Measurements from ENCODE around the gene OLFML2A.

OLFML2A gene

DNA sequence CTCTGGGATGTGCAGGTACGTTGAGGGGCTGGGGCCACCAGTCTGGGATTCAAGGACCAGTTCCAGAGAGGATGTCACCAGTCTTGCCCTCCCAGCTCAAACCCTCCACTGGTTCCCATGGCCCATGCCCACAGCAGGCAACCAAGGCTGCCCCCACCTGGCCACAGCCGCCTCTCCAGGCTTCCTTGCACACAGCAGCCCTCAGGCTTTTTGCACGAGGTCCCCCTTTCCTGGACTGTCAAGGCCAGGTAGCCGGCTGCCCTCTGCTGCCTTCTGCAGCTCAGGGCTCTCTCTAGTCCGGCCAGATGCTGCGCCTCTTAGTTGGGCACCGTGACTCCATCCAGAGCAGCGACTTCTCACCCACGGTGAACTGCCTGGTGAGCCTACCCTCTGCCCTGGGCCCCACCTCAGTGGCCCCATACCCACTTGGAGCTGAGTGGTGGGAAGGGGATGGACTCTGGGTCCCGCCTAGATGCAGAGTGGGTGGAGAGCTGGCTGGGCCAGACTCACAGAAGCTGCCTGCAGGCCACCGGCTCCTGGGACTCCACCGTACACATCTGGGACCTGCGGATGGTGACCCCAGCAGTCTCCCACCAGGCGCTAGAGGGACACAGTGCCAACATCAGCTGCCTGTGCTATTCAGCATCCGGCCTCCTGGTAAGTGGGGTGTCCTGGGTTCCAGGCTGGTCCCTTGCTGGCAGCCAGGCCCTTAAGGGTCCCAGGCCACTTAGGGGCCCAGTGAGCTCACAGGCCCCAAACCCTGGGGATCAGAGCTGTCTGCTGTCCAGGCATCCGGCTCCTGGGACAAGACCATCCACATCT lies 79.2 kb downstream of the OLFML2A start:
- no peak for DNase-seq

DNA sequence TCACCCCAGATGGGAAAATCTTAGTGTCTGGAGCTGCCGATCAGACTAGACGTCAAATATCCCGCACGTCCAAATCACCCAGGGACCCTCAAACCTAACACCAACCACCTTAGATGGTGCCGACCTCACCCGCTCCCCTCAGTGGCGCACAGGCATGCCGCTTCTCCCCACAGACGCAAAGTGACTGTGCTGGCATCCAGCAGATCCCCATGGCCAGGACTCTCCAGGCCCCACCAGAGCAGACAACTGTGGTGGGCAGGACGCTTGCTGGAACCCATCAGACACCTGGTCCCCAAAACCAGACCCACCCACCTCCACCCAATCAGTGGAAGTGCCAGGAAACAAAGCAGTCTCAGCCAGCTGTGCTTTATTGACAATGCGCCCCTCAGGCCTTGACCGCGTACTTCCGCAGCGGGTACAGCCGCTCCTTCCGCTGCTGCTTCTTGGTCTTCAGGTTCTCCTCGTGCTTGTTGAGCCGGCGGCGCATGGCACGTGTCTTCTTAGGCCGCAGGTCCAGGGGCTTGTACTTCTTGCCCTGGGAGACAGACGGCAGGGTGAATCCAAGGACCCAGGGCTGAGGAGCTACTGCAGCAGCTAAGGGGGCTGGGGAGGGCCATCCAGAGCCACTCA lies 80.7 kb downstream of the OLFML2A start:
- DNase-seq, result peak in 1 of 3 experiments; percentile 19

DNA sequence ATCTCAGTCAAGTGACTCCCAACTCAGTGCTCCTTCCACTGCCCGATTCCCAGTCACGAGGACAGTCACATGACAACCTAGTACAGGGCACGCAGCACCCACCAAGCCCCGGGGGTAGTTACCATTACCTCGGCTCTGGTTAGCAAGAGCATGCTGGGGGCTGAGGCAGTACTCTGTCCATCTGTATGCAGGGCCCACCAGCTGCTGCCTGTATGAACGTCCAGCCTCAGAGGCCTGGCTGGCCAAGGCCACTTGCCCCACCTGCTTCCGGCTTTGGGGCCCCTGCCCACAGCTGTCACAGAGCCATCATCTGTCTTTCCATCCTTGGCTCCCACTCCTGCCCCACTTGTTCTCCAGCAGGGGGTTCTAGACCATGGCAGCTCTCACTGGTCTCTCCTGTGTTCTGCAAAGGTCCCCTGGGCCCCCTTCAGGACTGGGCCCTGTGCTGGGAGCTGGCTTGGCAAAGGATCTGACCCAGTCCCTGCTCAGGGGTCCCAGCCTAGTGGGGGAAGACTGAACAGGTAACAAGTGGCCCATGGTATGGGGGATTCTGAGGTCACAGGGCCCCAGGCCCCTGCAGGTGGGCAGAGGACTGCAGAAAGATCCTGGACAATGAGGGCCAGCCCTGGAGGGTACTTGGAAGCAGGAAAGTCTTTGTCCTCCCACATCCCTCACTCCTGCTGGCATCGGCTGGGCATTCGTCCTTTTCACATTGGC lies 81.6 kb downstream of the OLFML2A start:
- DNase-seq, result no peak

DNA sequence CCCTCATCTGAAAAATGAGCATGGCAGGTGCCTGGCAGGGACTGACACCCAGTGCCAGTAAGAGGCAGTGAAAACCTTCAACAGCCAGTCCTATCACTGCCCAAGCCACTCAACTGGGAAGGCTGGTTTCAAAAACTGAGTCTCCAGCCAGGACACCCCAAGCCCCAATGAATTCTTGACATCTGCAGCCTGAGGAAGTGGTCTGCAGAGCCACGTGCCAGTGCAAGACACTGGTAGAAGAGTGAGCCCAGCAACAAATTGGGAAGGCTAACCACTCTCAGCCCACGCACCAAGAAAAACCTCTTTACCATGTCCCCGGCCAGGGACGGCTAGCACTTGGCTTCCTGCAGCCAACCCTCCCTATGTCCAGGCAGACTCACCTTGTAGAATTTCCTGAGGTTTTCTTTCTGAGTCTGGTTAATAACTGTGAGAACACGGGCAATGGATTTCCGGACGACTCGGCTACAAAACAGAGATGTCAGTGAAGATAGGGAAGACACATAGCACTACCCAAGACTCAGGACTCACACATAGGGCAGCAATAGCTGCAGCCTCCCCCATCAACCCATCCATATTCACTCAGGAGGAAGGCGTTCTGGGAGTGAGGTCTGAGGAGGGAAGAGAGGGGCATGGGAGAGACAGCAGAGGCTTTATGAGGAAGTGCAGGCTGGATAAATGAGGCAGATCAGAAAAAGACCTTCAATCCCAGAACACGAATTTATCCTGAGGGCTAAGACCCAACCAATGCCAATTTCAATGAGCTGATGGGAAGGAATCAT lies 83.1 kb downstream of the OLFML2A start:
- no peak for DNase-seq

DNA sequence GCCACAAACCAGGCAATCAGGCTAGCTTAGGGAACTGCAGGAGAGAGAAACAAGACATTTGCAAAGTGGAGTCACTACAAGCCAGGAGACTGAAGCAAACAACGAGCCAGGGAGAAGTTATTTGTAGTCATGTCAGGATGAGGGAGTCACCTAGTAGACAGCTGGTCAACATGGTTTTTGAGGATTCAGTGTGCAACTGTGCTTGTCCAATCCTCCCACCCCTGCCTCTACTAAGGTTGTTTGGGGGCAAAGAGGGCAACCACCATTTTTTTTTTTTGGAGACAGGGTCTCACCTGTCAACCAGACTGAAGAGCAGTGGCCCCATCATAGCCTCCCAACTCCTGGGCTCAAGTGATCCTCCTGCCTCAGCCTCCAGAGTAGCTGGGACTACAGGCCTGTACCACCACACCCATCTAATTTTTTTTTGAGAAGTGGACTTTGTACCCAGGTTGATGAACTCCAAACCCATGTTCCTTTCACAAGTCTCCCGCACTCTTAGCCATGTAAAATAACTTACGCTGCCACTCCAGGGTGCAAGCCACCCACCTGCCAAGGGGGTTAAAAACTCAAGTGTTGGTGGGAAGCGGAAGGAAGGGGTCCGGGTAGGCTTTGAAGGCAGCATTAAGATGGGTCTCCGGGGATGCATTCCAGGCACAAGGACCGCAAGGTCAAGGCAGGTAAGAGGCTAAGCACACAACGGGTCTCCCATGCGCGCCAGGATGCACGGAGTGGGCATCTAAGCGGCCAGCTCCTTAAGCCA lies 83.8 kb downstream of the OLFML2A start:
- DNase-seq, result no peak

DNA sequence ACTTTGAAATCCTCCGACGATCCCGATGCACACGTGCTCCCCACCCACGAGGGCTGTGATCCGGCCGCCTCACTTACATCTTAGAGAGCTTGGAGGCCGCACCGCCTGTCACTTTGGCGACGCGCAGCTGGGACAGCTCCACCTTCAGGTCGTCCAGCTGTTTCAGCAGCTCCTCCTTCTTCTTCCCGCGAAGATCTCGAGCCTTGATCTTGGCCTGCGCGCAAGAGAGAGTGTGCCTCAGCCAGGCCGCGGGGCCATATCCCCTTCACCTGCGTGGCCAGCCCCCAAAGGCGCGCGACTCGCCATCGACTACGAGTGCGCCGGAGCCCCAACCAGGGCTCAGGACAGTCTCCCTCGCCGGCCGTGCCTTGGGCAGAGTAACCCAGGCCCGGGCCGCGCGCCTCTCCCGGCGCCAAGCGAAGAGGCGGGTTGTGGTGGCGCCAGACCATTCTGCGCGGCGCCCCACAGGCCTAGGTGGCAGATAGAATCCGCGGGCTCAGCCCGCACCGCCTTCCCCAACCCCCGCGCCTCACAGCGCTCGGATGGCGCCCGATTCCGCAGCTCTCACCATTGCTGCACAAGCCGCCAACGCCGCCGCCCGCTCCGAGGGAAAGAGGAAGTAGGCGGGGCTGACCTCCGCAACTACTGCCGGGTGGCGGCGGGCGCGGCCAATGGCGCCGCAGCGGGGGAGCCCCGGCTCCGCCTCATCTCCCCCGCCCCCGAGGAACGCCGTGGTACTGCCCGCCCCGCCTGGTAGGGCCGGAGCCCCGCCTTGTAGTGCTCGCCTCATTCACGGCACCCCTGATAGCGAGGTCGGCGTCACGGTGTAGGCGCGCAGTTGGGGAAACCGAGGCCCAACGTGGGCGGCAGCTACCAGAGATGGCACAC lies 84.7 kb downstream of the OLFML2A start, which contains the start of the genes ARPC5L and RPL35:
ARPC5L (plus strand) TSS at position 789 of the 888 bp plus-strand sequence. CDS start 7,161 bp downstream, outside the sequence.
RPL35 (minus strand) TSS at position 616 of the 888 bp plus-strand sequence; CDS start at position 571, 45 bp downstream.
- DNase-seq, result peak; percentile 89 to 98 (median 97)

DNA sequence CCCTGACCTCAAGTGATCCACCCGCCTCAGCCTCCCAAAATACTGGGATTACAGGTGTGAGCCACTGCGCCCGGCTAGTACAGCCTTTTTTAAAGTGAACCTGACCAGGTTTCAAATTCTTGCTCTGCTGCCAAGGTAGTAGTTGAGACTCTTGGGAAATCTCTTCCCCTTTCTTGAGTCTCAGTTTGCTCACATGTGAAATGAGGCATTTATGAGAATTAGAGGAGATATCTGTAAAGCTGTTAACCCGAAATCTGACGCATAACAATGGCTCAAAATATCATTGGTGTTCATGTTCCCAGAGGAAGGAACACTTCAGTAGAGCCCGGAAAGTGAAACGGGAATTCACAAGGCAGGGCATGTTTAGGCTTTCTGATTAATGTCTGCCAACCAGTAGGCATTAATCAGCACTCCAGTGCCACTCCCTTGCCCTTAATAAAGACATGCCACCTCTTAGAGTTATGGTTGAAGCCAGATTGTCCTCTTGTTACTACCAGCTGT lies 86.5 kb downstream of the OLFML2A start:
- no peak for DNase-seq

Data from NCI-H1417 (cell line).